AG04449 (cell line): ENCODE measurements around the gene PI4K2A.

Source experiments
- CTCF ChIA-PET: fragments of 350-600 bp; formaldehyde crosslinking; extraction: SDS; loops from one replicate; lab custom pipeline; 2021; ENCODE audit warnings: antibody characterized with exemption; lab: Yijun Ruan, JAX
- POLR2A ChIA-PET: fragments of 400-600, 350-600 bp; formaldehyde crosslinking; extraction: SDS; loops from one replicate; lab custom pipeline; 2020; ENCODE audit warnings: antibody characterized with exemption, inconsistent platforms; lab: Yijun Ruan, JAX
- DNase-seq: peaks from one replicate; pipeline ENCODE4 v3.0.0-alpha.2; 2010; ENCODE audit warnings: low read depth, low spot score
- H3K4me3 ChIP-seq: 2 replicates; pipeline ENCODE4 v1.5.1; 2011; ENCODE audit warnings: low read depth, mild to moderate bottlenecking, control low read depth, low read length
- TF ChIP-seq, protein P1 (sequence below): IDR thresholded peaks from one replicate; pipeline ENCODE4 v1.5.1; 2011; ENCODE audit warnings: mild to moderate bottlenecking, moderate library complexity, low read length, control low read depth, inconsistent platforms; ENCODE audit not compliant: insufficient read depth; ENCODE audit errors: missing control alignments

PI4K2A gene

DNA sequence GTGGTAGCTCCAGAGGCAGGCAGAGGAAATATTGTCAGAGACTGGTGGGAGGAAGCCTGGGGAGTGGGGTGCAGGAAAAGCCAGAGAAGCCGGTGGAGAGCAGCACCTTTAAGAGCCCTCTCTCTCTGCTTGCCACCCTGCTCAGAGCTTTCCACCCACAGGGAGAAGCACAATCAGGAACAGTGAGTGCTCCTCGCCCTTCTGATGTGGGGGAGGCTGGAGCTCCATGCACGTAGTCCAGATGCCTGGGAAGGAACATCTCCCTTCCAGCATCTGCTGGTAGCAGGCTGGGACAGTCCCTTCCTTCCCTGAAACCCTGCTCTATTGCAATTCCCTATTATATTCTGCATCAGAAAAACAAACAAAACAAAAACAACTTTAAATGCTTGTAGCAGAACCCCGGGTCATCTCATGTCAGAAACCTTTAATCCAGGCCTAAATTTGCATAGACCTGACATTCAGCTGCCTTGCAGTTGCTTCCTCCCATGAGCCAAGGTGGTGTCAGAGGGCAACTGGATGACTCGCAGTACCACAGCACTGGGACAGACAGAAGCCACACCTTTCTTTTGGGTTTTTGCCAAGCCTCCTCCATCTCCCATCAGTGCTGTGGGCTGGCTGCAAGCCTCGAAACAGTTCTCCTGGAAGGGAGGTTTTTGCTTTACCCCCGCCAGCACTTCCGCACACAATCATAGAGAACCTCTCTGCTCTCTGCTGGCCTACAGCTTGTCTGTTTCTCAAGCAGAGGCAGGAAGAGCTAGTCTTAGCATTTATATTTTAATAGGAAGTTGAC is 33.5 kb downstream of the PI4K2A start:
- ChIA-PET POLR2A (no interaction called here), CTCF (interaction anchor here (1.0 to 12.2 kb wide), 8 partner anchors 8 to 120 kb away, joined by 3 to 328 read pairs (median 14); partner anchors contain the start of genes AVPI1 and ZFYVE27)
- TF ChIP-seq, protein P1, sequence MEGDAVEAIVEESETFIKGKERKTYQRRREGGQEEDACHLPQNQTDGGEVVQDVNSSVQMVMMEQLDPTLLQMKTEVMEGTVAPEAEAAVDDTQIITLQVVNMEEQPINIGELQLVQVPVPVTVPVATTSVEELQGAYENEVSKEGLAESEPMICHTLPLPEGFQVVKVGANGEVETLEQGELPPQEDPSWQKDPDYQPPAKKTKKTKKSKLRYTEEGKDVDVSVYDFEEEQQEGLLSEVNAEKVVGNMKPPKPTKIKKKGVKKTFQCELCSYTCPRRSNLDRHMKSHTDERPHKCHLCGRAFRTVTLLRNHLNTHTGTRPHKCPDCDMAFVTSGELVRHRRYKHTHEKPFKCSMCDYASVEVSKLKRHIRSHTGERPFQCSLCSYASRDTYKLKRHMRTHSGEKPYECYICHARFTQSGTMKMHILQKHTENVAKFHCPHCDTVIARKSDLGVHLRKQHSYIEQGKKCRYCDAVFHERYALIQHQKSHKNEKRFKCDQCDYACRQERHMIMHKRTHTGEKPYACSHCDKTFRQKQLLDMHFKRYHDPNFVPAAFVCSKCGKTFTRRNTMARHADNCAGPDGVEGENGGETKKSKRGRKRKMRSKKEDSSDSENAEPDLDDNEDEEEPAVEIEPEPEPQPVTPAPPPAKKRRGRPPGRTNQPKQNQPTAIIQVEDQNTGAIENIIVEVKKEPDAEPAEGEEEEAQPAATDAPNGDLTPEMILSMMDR, result no peak
- H3K4me3 ChIP-seq, result no peak overlapping the region
- no peak for DNase-seq

DNA sequence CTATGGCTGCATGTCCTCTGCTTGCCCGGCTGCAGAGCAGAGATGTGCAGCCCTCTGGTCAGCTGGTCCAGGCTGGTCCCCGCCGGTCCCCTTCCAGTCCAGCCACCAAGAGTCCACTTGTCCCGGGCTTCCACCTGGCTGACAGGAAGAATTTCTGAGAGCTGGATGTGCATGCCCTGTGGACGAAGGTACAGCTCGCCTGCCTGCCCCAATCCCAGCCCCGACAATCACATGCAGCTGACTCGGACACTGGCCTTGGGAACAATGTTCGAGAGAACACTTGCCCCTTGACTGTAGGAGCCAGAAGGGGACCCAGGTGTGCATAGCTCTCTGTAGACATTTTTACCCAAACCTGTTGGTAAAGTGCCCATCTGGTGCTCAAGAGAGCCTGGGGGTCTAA is 34.8 kb downstream of the PI4K2A start:
- TF ChIP-seq, protein P1, result no peak
- ChIA-PET CTCF (interaction anchor here (1.3 to 12.2 kb wide), 8 partner anchors 8 to 55 kb away, joined by 3 to 328 read pairs (median 14); partner anchors contain the start of genes AVPI1 and ZFYVE27), POLR2A (no interaction called here)
- no peak for DNase-seq
- H3K4me3 ChIP-seq, result no peak overlapping the region

DNA sequence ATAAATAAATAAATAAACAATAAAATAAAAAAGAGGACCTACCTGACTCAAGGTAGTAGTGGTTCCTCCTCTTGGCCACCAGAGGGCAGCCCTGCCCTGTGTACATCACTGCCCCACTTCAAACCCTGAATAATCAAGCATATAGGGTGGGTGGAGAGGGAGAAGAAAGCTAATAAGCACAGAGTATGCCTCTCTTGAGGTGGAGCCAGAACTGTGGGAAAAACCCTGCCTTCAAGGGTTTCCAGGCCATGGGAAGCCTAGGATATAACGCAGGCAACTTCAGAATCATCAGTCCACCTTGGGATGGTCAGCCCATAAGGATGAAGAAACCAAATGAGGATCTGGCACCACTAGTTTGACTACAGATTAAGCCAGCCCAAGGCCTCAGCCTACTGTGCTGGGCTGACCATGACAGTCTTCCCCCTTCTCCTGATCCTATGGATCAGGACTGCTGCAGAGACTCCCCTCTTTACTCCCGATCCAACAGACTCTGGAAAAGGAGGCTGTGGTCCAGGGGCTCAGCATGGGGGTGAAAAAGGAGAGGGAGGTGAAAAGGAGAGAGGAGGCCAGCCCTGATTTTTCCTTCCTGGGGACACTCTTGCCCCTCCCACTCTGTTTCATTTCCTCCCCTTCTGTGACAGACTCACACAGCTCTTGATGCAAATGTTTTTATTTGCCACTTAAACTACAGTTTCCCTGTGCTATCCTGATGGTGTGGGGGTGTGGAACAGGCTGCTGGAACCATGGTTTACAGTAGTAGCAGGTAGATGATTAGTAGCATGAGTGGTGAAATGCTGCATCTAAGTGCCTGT is 36.5 kb downstream of the PI4K2A start:
- CTCF ChIA-PET, result interaction anchor here (0.6 to 12.2 kb wide), 17 partner anchors 11 to 70 kb away, joined by 3 to 328 read pairs (median 6); partner anchors contain the start of genes AVPI1, MARVELD1 and ZFYVE27
- TF ChIP-seq, protein P1, result peak; percentile 81
- H3K4me3 ChIP-seq, result no peak overlapping the region
- POLR2A ChIA-PET, result interaction anchor here (1.0 kb wide), 1 partner anchor 9 kb away, joined by 3 read pairs; no protein-coding TSS in a partner anchor
- no peak for DNase-seq

DNA sequence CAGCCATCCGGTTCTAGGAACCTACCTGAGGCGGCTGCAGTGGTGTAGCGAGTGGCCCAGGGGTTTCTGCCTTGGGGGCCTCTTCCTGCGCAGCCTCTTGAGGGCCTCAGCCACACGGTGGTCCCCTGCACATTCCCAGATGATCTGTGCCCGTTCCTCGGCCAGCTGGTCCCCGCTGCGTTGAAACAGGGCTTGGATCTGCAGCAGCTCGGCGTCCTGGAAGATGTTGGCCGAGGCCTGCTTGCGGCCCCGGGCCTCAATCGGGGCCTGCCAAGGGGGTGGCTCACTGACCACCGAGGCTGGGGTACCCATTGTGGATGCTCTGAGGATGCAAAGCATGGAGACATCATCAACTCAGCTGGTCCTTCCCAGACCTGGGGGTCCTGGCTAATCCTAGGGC is 39.1 kb downstream of the PI4K2A start:
- no peak overlapping the region for H3K4me3 ChIP-seq
- TF ChIP-seq, protein P1, result no peak
- no peak for DNase-seq
- CTCF ChIA-PET, result interaction anchor here (4.1 to 12.2 kb wide), 4 partner anchors 13 to 51 kb away, joined by 27 to 328 read pairs (median 68); partner anchors contain the start of gene ZFYVE27
- POLR2A ChIA-PET, result interaction anchor here (1.5 kb wide), 1 partner anchor 22 kb away, joined by 3 read pairs; no protein-coding TSS in a partner anchor

DNA sequence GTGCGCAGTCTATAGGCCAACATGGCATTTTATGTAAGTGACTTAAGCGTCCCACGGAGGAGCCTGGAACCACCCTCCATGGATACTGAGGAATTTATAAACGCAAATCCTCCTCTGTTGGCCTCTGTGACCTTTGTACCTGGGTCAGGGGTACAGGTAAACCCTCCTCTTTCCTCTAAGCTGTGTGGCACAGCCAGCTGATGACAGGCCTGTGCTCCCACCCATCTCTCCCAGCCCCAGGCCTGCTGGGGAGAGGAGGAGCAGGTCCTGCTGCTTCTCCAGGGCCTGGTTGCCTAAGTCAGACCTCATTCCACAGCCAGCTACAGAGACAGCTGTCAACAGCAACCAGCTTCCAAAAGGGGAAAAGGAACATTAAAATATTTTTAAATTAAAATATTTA is 41.6 kb downstream of the PI4K2A start:
- no peak overlapping the region for H3K4me3 ChIP-seq
- TF ChIP-seq, protein P1, result no peak
- POLR2A ChIA-PET, result no interaction called here
- no peak for DNase-seq
- CTCF ChIA-PET, result interaction anchor here (9.0 to 12.2 kb wide), 3 partner anchors 25 to 48 kb away, joined by 43 to 328 read pairs (median 305); partner anchors contain the start of genes MARVELD1 and ZFYVE27
